ENCODE results near the gene LILRB4.
"Not testable (repeated sequence)": the region's sequence is repeated elsewhere in the genome, so short reads cannot be mapped to it uniquely, and the experiment has no call there.

The LILRB4 gene

DNA sequence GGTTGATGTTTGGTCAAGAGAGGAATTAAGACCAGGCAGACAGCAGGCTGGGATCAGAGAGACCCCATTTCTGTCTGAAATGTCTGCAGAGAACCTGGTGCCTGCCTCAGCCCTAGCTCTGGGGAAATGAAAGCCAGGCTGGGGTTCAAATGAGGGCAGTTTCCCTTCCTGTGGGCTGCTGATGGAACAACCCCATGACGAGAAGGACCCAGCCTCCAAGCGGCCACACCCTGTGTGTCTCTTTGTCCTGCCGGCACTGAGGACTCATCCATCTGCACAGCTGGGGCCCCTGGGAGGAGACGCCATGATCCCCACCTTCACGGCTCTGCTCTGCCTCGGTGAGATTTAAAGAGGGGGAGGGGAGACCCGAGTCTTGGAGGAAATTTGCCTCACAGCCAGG, at the start of gene LILRB4:
LILRB4 (plus strand) TSS at position 256 of the 400 bp plus-strand sequence; CDS start at position 305, 49 bp downstream.
- DNase-seq (ENCODE audit: low read depth) = no peak

DNA sequence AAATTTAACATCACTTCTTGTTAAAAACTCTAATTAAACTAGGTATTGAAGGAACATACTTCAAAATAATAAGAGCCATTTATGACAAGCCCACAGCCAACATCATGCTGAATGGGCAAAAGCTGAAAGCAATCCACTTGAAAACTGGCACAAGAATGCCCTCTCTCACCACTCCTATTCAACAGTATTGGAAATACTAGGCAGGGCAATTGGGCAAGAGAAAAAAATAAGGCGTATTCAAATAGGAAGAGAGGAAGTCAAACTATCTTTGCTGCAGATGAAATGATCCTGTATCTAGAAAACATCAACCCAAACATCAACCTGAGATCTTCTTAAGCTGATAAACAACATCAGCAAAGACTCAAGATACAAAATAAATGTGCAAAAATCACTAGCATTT, 48.1 kb upstream of the LILRB4 start:
- no peak for DNase-seq (ENCODE audit: low read depth)

DNA sequence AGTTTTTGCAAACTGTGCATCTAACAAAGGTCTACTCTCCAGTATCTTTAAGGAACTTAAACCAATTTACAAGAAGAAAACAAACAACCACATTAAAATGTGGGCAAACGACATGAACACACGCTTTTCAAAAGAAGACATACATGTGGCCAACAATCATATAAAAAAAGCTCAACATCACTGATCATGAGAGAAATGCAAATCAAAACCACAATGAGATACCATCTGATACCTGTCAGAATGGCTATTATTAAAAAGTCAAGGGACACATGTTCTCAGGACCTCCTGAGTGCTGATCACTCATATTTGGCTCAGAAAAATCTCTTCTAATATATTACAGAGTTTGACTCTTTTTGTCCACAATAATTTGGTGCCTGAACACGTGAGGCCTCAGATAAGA, 46.7 kb upstream of the LILRB4 start:
- DNase-seq (ENCODE audit: low read depth) = no peak

DNA sequence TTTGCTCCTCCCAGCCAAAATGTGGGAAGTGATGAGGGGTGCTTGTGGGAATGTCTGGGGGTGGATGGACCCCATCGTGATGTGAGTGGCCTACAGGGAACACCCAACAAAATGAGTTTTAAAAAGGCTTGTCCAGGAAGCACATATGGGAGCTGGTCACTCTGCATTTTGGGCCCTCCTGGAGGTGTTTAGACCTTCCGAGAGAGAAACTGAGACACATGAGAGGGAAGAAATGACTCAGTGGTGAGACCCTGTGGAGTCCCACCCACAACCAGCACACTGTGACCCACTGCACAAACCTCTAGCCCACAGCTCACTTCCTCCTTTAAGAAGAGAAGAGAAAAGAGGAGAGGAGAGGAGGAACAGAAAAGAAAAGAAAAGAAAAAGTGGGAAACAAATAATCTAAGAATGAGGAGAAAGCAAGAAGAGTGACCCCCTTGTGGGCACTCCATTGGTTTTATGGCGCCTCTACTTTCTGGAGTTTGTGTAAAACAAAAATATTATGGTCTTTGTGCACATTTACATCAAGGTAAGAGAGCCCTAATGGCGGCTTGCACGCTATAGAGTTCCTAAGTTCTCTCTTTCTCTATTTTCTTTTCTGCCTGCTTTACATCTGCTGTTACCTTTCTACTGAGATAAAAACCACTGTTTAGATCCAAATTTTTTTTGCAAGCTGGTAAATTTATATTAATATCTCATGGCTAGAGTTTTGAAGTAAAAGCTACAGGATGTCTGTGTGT, 45.8 kb upstream of the LILRB4 start:
- no peak for DNase-seq (ENCODE audit: low read depth)

DNA sequence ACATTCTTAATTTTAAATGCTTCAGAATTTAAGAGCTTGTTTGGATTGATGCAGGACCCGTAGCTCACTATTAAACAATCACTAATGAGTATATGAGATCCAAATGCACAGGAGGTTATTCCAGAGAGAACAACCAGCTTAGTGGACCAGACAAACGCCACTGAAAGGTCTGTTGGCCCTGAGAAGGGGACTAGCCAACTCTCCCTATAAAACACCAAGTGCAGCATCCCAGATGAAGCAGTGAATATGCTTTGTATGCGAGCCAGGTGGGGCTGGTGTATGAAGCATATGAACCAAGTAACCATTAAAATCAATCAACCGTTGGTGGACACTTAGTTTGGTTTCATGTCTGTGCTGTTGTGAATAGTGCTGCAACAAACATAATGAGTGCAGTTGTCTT, 42.3 kb upstream of the LILRB4 start:
- DNase-seq (ENCODE audit: low read depth) = no peak

DNA sequence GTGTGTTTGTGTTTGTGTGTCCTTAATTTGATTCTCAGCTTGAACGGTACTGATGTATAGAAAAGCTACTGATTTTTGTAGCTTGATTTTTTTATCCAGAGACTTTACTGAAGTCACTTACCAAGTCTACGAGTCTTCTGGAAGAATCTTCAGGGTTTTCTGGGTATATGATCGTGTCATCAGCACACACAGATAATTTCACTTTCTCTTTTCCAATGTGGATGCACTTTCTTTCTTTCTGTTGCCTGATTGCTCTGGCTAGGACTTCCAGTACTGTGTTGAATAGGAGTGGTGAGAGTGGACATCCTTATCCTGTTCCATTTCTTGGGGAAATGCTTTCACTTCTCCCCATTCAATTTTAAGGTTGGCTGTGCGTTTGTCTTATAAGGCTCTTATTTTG, 40.4 kb upstream of the LILRB4 start:
- no peak for DNase-seq (ENCODE audit: low read depth)

DNA sequence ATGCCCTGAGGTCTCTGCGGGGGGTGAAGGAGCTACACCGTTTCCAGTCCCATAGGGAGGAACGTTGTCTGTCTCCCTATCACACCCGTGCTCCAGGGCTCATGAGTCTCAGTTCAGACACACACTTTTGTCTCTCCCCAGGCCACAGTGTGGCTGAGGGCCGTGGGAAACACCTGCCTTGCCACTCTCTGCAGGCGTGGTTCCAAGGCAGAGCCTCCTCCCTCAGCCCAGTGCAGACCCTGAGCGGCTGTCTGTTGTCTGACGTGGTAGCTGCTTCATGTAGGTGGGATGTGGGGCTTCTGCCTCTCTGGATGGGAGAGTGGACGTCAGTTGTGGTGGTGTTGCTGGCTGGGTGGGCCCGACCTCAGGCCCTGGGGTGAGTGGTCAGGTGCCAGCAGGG, 38.6 kb upstream of the LILRB4 start:
- DNase-seq (ENCODE audit: low read depth) = not testable (repeated sequence)

DNA sequence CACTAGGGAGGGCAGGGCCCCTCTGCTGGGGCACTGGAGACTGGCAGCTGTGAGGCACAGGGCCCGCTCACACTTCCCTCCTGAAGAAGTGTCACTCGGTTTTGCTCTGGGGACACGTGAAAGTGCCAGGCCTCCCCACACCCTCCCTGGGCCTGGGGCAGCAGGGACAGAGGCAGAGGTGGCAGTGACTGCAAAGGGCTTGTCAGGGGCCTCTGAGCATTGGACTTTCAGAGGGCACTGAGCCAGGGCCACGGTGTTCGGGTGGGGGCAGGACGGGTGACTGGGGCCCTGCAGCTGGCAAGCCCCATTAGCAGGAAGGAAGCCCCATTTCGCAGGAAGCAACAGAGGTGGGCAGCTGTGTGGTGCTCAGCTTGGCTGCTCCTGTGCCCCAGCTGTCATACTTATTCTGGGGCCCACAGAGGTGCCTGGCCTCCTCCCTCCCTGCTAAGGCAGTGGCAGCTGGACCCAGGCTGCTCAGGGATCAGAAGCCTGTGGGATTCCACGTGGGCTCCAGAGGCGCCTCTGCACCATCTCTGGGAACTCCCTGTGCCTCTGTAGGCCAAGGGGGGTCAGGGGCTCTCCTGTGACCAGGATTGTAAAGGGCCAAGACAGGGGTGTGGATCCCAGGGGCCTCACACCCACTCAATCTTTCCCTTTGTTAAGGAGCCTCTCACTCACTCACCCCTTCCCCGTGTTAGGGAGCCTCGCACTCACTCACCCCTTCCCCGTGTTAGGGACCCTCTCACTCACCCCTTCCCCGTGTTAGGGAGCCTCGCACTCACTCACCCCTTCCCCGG, 37.7 kb upstream of the LILRB4 start:
- not testable (repeated sequence) for DNase-seq (ENCODE audit: low read depth)

DNA sequence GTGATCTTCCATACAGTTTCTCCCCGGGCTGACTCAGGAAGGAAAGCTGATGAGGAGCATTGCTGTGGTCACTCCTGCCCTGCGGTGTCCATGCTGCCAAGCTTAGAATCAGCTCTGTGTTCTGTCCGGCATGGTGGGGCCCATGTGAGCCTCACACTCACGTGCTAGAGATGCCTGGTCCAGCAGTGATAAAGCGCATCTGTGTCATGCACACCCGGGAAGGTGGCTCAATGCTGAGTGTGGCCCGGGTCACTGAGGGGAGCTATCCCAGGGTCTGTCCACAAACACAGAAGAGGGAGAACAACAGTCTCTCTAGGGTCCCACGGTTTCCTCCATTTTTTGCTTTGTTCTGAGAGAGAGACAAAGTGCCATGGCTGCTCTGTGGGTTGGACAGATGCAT, 36.0 kb upstream of the LILRB4 start:
- no peak for DNase-seq (ENCODE audit: low read depth)

DNA sequence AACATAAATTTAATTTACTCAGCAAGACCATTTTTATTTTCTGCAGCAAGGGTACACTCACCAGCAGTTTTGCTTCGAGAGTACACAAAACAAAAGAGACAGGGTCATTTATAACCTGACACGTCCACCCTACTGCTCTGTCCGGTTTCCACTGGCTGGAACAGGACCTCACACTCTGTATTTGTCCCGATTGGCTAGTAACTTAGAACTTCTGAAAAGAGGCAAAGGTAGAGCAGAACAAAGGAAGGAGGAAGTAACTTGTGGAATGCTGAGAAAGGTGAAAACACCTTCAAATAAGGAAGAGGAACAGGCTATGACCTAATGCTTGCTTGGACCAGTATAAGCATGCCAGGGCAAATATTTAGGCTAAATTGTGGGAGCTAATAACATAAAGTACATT, 34.9 kb upstream of the LILRB4 start:
- not testable (repeated sequence) for DNase-seq (ENCODE audit: low read depth)

DNA sequence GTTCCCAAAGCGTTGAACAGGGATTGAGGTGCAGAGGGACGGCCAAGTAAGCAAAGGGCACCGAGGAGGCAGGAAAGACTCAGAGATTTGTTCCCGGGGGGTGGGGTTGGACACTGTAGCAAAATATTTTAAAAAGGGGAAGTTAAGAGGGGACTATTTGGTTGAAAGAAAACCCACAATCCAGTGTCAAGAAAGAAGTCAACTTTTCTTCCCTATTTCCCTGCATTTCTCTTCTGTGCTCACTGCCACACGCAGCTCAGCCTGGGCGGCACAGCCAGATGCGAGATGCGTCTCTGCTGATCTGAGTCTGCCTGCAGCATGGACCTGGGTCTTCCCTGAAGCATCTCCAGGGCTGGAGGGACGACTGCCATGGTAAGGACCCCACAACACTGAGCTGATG, 32.5 kb upstream of the LILRB4 start, which contains the start of gene LILRB1:
LILRB1 (plus strand) TSS at position 223 of the 400 bp plus-strand sequence. CDS start 590 bp downstream, outside the sequence.
- not testable (repeated sequence) for DNase-seq (ENCODE audit: low read depth)

DNA sequence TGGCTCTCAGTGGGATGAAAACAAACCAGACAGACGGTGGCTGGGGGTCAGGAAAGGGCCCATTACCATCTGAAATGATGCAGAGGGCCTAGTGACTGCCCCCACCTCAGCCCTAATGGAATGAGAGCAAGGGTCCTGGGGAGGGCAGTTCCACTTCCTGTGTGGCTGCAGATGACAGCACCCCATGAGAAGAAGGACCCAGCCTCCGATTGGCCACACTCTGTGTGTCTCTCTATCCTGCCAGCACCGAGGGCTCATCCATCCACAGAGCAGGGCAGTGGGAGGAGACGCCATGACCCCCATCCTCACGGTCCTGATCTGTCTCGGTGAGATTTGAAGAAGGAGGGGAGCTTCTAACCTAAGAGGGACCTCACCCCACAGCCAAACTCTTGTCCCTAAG, 32.0 kb upstream of the LILRB4 start:
- no peak for DNase-seq (ENCODE audit: low read depth)

DNA sequence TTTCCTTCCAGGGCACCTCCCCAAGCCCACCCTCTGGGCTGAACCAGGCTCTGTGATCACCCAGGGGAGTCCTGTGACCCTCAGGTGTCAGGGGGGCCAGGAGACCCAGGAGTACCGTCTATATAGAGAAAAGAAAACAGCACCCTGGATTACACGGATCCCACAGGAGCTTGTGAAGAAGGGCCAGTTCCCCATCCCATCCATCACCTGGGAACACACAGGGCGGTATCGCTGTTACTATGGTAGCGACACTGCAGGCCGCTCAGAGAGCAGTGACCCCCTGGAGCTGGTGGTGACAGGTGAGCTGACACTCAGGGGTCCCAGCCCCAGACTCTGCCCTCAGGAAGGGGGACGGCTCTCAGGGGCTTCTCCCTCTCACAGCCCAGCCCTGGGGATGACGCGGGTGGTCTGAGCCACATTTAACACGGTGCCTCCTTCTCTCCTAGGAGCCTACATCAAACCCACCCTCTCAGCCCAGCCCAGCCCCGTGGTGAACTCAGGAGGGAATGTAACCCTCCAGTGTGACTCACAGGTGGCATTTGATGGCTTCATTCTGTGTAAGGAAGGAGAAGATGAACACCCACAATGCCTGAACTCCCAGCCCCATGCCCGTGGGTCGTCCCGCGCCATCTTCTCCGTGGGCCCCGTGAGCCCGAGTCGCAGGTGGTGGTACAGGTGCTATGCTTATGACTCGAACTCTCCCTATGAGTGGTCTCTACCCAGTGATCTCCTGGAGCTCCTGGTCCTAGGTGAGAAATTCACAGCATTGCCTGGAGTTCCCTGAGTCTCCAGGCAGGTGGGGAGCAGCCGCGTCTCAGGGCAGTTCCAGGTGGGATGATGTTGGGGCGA, 31.1 kb upstream of the LILRB4 start:
- not testable (repeated sequence) for DNase-seq (ENCODE audit: low read depth)

DNA sequence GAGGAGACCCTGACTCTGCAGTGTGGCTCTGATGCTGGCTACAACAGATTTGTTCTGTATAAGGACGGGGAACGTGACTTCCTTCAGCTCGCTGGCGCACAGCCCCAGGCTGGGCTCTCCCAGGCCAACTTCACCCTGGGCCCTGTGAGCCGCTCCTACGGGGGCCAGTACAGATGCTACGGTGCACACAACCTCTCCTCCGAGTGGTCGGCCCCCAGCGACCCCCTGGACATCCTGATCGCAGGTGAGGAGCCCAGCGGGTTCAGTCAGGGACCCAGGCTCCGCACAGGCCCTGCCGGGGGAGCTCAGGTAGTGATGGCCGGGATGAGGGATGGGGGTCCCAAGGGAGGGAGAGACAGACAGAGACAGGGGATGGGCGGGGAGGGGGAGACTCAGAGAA, 30.3 kb upstream of the LILRB4 start:
- not testable (repeated sequence) for DNase-seq (ENCODE audit: low read depth)

DNA sequence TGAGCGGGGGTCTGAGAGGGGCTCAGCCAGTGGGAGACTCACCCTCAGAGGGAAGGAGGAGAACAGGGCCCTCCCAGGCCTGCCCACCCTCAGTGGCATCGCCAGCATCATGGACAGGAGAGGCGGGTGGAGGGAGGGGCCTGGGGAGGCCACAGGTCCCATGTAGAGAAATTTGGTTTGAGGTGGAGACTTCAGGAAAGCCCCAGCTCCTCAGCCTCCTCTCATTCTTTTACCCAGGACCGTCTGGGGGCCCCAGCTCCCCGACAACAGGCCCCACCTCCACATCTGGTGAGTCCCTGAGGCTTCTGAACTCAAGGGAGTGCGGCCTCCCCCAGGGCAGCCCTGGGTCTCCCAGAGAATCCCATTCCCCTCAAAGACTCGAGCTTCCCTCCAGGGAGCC, 29.4 kb upstream of the LILRB4 start:
- no peak for DNase-seq (ENCODE audit: low read depth)

DNA sequence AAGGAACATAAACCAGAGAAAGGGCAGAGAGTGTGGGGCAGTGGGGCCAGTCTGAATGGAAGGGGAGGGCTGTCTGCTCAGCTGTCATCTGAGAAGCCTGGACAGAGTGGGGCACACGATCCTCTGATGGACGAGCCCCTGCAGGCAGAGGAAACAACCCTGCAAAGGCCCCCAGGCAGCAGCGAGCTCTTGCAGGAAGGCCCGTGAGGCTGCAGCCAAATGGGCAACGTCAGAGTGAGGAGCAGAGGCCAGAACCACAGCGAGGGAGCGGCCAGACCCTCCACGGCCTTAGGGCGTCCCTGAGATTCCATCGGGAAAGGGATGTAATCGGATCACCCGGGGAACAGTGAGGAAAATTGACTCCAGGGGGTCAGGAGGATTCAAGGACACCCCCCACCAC, 26.7 kb upstream of the LILRB4 start:
- not testable (repeated sequence) for DNase-seq (ENCODE audit: low read depth)

DNA sequence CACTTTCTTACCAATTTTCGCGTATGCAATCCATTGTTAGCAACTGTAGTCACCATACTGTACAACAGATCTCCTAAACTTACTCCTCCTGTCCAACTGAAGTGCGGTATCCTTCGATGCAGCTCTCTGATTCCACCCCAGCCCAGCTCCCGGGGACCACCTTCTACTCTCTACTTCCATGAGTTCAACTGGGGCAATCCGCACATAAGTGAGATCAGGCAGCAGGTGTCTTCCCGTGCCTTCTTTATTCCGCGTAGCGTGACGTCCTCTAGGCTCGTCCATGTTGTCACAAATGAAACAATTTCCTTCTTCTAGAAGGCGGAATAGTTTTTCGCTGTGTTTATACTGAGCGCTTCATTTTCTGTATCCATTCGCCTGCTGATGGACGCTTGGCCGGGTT, 24.1 kb upstream of the LILRB4 start:
- no peak for DNase-seq (ENCODE audit: low read depth)

DNA sequence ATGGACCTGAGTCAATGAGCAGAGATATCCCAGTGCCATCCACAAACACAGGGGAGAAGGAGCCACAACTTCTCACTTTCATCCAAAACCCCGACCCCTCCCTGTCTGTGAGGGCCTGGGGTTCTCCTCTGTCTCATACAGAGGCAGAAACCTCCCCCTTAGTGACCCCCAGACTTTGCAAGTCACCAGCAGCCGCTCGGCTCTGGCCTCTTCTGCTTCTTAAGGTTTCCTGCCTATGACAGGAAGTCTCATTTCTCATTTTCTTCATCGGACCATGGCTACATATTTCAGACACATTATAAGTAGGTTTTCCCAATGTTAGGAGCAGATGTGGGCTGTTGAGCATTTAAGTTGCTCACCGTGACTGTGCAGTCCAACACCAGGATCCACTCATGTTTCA, 19.8 kb upstream of the LILRB4 start:
- DNase-seq (ENCODE audit: low read depth) = not testable (repeated sequence)

DNA sequence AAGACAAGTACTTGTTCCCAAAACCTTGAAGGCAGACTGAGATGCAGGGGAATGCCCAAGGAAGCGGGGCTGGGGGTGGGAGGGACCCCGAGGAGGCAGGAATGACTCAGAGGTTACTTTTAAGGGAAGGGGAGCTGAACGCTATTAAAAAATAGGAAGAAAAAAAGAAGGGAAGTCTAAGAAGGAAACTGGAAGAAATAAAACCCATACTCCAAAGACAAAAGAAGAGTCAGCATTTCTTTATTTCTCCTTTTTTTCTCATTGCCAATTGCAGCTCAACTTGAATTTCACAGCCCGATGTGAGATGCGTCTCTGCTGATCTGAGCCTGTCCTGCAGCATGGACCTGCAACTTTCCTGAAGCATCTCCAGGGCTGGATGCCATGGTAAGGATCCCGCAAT, 19.2 kb upstream of the LILRB4 start:
- DNase-seq (ENCODE audit: low read depth) = not testable (repeated sequence)

DNA sequence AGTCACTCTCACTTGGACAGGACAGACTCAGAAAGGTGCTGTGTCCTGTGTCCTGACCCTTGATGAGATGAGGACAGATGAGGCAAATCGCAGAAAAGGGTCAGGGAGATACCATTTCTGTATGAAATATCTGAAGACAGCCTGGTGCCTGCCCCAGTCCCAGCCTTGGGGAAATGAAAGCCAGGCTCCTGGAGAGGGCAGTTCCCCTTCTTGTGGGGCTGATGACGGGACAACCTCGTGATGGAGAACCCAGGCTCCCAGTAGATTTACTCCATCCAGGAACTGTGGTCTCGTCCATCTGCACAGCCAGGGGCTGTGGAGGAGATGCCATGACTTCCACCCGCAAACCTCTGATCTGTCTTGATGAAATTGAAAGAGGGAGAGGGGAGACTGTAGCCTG, 18.7 kb upstream of the LILRB4 start:
- DNase-seq (ENCODE audit: low read depth) = no peak

DNA sequence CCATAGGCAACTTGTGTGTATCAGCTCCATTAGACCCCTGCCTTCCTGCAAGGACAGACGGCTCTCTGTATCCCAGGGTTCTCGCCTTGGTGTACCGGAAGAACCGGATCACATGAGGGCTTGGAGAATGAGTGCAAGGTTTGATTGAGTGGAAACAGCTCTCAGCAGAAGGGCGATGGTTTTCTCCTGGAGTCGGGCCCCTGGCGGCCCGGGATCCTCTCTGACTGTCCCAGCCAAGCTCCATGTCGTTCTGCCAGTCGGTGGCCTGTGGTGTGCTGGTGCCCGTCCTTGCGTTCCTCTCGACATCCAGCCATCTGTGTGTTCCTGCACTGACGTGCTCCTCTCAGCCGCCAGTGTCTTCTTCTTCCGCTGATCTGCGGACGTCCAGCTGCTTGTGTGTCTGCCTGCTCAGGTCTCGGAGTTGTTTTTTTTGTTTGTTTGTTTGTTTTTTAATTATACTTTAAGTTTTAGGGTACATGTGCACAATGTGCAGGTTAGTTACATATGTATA, 16.4 kb upstream of the LILRB4 start:
- no peak for DNase-seq (ENCODE audit: low read depth)

DNA sequence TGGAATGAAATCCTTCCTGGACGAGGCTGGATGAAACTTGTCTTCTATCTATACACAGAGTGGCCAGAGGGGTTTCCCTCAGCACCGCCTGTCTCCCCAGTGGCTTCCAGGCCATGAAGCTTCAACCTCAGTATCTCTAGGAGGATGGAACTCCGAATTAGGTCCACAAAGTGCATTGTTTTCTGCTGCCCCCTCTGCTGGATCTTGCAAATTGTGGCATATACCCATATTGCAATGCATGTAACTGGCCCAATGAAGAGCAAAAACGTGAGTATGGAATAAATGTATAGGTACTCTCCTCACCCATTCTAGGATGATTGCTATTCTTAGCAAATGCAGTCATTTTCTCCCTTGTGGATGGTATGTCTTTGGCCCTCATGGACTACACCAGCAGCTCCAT, 14.7 kb upstream of the LILRB4 start:
- DNase-seq (ENCODE audit: low read depth) = no peak
